Gastrocnemius medialis (tissue), 4 donors: Measurements from ENCODE around the gene TRIM51G.
"Not testable (repeated sequence)": the region's sequence is repeated elsewhere in the genome, so short reads cannot be mapped to it uniquely, and the experiment has no call there.

Experiments
- POLR2A ChIP-seq, 2 donors: fragments of 450-650 bp; IDR thresholded peaks; one replicate each; pipeline ENCODE4 v1.6.1; 2017; ENCODE audit warnings: antibody characterized with exemption in 2 of 2, mild to moderate bottlenecking in 2 of 2, moderate library complexity in 2 of 2
- TF ChIP-seq, protein P1 (sequence below), 5 experiments: fragments of 450-650 bp in 3 of 5; fragments of 200-600 bp in 2 of 5; sonication (generic) in 2 of 5; IDR thresholded peaks in 4 of 5; conservative IDR thresholded peaks in 1 of 5; 1 replicate in 4 of 5; 2 replicates in 1 of 5; pipeline ENCODE4 v1.5.1; 2016 to 2019; ENCODE audit warnings: antibody characterized with exemption in 5 of 5, mild to moderate bottlenecking in 3 of 5, moderate library complexity in 3 of 5

GRCh38 chr11:49028523-49028922 lies 44.8 kb upstream of the TRIM51G start, which contains the start of gene TRIM49B:
- TF ChIP-seq, protein P1, sequence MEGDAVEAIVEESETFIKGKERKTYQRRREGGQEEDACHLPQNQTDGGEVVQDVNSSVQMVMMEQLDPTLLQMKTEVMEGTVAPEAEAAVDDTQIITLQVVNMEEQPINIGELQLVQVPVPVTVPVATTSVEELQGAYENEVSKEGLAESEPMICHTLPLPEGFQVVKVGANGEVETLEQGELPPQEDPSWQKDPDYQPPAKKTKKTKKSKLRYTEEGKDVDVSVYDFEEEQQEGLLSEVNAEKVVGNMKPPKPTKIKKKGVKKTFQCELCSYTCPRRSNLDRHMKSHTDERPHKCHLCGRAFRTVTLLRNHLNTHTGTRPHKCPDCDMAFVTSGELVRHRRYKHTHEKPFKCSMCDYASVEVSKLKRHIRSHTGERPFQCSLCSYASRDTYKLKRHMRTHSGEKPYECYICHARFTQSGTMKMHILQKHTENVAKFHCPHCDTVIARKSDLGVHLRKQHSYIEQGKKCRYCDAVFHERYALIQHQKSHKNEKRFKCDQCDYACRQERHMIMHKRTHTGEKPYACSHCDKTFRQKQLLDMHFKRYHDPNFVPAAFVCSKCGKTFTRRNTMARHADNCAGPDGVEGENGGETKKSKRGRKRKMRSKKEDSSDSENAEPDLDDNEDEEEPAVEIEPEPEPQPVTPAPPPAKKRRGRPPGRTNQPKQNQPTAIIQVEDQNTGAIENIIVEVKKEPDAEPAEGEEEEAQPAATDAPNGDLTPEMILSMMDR (IDR thresholded peaks at IDR 0.05 in 4 of 5, conservative IDR thresholded peaks at IDR 0.05 in 1 of 5) = not testable (repeated sequence)
- not testable (repeated sequence) for TF ChIP-seq POLR2A (IDR thresholded peaks at IDR 0.05)
